ENCODE measurements around the gene RAET1E. TPM values are rescaled to one million over a fixed set of nuclear protein-coding genes. Genes with fewer than 3 reads are reported as not detected.

The RAET1E gene
- total RNA-seq, 2 experiments from 2014 or later: not detected

DNA sequence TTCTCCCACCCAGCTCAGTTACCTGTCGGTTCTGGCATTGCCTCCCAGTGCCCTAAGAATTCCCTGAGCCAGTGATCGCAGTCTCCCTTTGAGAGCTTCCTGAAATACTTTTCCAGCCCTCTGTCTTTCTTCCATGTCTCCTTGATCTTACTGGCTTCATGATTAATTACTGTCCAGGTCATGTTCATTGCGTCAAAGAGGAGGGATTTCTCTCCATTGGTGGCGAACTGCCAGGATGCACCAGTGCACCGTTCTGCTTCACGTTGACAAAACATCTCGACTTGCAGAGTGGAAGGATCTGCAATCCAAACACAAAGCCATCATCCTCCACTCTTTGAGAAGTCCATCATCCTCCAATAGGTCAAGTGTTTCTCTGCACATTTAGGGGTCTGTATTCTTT lies 8.6 kb downstream of the RAET1E start:
- no peak for DNase-seq
- no peak for ATAC-seq
- no peak overlapping the region for H3K27ac Mint-ChIP-seq
- CTCF ChIA-PET: interaction anchor here (1.0 kb wide), 1 partner anchor 24 kb away, joined by 3 read pairs; no protein-coding TSS in a partner anchor
- no peaks in the 10 kb centered on the region for H3K9me3 Mint-ChIP-seq (ENCODE audit: low read depth)
- H3K4me1 Mint-ChIP-seq: peaks cover 3% of the 10 kb centered on the region
- no peak overlapping the region for H3K4me3 Mint-ChIP-seq
- peaks cover 42% of the 10 kb centered on the region for H3K27me3 Mint-ChIP-seq
- H3K36me3 Mint-ChIP-seq: no peaks in the 10 kb centered on the region

DNA sequence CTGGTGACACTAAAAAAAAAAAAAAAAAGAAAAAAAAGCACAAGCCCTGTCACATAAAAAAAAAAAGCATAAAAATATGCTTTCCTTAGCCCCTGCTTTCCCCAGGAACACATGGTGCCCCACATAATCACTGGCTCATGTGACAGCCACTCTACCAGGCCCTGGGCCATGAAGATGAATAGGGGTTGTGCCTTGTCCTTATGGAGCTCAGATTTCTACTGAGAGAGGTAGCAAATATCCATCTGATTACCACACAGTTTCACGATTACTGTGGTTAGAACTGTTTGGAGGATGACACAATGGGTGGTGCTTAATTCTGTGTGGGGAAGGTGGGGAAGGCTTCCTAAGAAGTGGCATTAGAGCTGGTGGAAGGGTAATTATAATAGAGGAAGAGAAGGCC lies 9.3 kb downstream of the RAET1E start:
- peaks cover 3% of the 10 kb centered on the region for H3K4me1 Mint-ChIP-seq
- H3K9me3 Mint-ChIP-seq (ENCODE audit: low read depth): no peaks in the 10 kb centered on the region
- no peak overlapping the region for H3K27ac Mint-ChIP-seq
- ATAC-seq: no peak
- DNase-seq: no peak
- no peaks in the 10 kb centered on the region for H3K36me3 Mint-ChIP-seq
- no peak overlapping the region for H3K4me3 Mint-ChIP-seq
- CTCF ChIA-PET: interaction anchor here (1.0 kb wide), 1 partner anchor 23 kb away, joined by 3 read pairs; no protein-coding TSS in a partner anchor
- H3K27me3 Mint-ChIP-seq: peaks cover 41% of the 10 kb centered on the region

DNA sequence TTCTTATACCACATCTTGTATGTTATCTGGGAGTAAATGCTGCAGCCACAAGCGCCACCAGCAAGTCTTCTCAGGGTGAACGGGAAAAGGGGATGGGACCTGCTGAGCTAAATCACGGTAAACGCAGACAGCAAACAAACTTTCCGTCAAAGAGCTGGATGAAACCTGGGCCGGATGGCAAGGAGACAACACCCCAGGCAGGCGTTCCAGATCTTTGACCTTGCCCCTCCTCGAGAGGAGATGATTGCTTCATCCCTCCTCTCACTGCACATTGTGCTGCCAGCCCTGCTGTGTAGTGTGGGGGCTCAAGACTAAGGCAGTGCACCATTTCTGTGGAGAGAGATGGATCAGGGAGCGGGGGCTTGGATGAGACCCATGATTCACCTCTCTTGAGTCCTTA lies 9.8 kb downstream of the RAET1E start:
- Mint-ChIP-seq H3K36me3 (no peaks in the 10 kb centered on the region), H3K4me3 (no peak overlapping the region), H3K4me1 (peaks cover 3% of the 10 kb centered on the region), H3K27ac (no peak overlapping the region), H3K9me3 (ENCODE audit: low read depth) (no peaks in the 10 kb centered on the region), H3K27me3 (peaks cover 38% of the 10 kb centered on the region)
- ATAC-seq (no peak), DNase-seq (no peak)
- CTCF ChIA-PET: interaction anchor here (1.0 kb wide), 1 partner anchor 23 kb away, joined by 3 read pairs; no protein-coding TSS in a partner anchor

DNA sequence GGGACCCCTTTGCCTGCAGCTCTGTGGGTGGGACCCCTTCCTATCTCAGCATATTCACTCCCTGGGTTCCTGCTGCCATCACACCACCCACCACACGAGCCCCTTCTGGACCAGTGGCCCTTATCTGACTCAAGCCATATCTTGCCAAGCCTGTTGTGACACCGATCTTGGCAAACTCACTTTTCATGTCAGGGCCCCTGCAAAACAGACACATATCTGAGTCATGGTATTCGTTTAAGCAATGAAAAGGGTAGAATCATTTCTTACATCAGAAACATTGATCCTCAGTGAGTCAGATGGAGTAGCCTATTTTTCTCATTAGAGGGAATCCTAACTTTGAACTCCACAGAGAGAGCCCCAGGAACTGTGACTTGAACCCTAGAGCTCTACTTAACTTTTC lies 10.6 kb downstream of the RAET1E start:
- Mint-ChIP-seq H3K4me3 (no peak overlapping the region), H3K27me3 (peaks cover 31% of the 10 kb centered on the region), H3K27ac (no peak overlapping the region), H3K36me3 (no peaks in the 10 kb centered on the region), H3K4me1 (peaks cover 3% of the 10 kb centered on the region), H3K9me3 (ENCODE audit: low read depth) (no peaks in the 10 kb centered on the region)
- DNase-seq (no peak), ATAC-seq (no peak)
- CTCF ChIA-PET: no interaction called here

DNA sequence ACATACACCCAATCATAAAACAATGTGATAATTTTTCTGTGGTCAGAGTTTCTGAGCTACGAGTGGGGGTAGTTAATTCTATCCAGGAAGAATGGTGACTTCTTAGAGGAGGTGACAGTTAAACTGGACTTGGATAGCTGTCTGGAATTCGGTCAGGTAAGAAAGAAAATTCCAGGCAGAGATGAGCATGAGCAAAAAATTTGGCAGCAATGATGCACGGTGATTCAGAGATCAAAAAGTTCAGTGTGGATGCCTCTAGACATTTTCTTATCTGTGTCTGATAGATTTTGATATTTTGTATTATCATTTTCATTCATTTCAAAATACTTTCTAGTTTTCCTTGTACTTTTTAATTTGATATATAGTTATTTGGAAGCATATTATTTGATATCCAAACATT lies 12.0 kb downstream of the RAET1E start:
- DNase-seq: no peak
- CTCF ChIA-PET: interaction anchor here (0.6 to 1.8 kb wide), 3 partner anchors 8 to 20 kb away, joined by 3 to 4 read pairs (median 3); no protein-coding TSS in a partner anchor
- Mint-ChIP-seq H3K36me3 (no peaks in the 10 kb centered on the region), H3K4me1 (no peaks in the 10 kb centered on the region), H3K9me3 (ENCODE audit: low read depth) (no peaks in the 10 kb centered on the region), H3K4me3 (no peak overlapping the region), H3K27me3 (peaks cover 41% of the 10 kb centered on the region), H3K27ac (no peak overlapping the region)
- no peak for ATAC-seq

DNA sequence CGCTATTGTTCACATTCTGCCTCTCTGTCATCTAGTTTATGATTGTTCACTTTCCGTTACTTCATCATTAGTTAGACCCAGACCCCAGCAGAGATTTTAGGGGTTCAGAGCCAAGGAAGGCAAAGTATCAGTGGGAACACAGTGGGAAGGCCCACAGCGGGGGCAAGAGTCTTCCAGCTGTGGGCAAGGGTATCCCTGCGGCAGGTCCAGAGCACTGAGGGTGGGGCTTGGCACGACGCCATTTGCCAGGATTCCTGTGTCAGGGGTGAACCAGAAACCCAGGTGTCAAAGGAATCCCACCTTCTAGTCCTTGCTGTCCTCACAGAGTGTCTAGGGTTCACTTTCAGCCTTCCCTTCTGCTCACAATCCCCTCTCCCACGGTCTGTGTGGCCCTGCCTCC lies 13.3 kb downstream of the RAET1E start:
- Mint-ChIP-seq H3K9me3 (ENCODE audit: low read depth) (no peaks in the 10 kb centered on the region), H3K27me3 (peaks cover 53% of the 10 kb centered on the region), H3K27ac (no peak overlapping the region)

DNA sequence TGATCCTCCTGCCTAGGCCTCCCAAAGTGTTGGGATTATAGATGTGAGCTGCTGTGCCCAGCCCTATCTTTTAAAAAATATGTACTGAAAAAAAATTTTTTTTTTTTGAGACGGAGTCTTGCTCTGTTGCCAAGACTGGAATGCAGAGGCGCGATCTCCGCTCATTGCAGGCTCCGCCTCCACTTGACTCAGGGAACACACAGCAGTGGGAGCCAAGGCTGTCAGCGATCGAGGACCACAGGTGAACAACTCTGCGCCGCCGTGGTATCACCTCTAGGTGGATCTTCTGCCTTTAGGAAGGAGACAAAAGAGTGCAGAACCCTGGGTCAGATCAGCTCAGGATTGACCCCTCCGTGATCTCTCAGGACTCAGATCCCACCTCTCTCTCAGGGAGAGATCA lies 13.7 kb downstream of the RAET1E start:
- H3K36me3 Mint-ChIP-seq: no peaks in the 10 kb centered on the region
- no peak overlapping the region for H3K4me3 Mint-ChIP-seq
- ATAC-seq (no peak), DNase-seq (no peak)
- H3K9me3 Mint-ChIP-seq (ENCODE audit: low read depth): no peaks in the 10 kb centered on the region
- H3K4me1 Mint-ChIP-seq: no peaks in the 10 kb centered on the region
- no peak overlapping the region for H3K27ac Mint-ChIP-seq
- CTCF ChIA-PET: no interaction called here
- H3K27me3 Mint-ChIP-seq: peaks cover 57% of the 10 kb centered on the region

More for the DNA sequence above, 13.3 kb downstream of the RAET1E start:
- CTCF ChIA-PET: no interaction called here
- Mint-ChIP-seq H3K4me3 (no peak overlapping the region), H3K36me3 (no peaks in the 10 kb centered on the region), H3K4me1 (no peaks in the 10 kb centered on the region)
- DNase-seq (no peak), ATAC-seq (no peak)

DNA sequence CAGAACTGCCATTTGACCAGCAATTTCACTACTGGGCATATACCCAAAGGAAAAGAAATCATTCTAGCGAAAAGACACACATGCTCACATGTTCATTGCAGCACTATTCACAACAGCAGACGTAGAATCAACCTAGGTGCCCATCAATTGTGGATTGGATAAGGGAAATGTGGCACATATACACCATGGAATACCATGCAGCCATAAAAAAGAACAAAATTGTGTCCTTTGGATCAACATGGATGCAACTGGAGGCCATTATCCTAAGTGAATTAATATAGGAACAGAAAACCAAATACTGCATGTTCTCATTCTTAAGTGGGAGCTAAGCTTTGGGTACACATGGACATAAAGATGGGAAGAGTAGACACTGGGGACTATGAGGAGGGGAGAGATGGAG lies 16.1 kb downstream of the RAET1E start:
- Mint-ChIP-seq H3K4me3 (no peak overlapping the region), H3K36me3 (no peaks in the 10 kb centered on the region), H3K4me1 (no peaks in the 10 kb centered on the region), H3K27me3 (peaks cover 68% of the 10 kb centered on the region), H3K9me3 (ENCODE audit: low read depth) (no peaks in the 10 kb centered on the region), H3K27ac (no peak overlapping the region)
- no peak for ATAC-seq
- CTCF ChIA-PET: interaction anchor here (1.6 kb wide), 1 partner anchor 41 kb away, joined by 3 read pairs; no protein-coding TSS in a partner anchor
- no peak for DNase-seq

DNA sequence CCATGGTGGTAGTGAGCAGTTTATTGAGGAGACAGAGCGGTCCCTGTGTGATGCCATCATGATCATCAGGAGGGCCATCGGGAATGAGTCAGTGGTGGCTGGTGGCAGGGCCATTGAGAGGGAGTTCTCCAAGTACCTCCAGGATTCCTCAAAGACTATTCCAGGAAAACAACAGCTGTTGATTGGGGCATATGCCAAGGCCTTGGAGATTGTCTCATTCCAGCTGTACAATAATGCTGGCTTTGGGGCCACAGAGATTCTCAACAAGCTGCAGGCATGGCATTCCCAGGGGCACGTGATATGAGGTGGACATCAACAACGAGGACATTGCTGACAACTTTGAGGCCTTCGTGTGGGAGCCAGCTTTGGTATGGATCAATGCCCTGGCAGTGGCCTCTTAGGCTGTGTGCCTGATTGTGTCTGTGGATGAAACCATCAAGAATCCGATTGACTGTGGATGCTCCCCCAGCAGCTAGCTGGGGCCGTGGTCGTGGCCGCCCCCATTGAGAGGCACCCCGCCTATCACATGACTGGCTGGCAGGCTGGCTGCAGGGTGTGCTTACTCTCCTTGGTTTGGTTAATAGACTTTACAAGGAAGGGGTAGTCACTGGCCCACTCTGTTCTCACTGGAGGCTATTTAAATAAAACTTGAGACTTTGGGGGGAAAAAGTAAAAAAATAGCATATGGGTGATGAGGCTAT lies 16.7 kb downstream of the RAET1E start:
- peaks cover 73% of the 10 kb centered on the region for H3K27me3 Mint-ChIP-seq
- DNase-seq (no peak), ATAC-seq (no peak)
- CTCF ChIA-PET: interaction anchor here (1.6 kb wide), 1 partner anchor 41 kb away, joined by 3 read pairs; no protein-coding TSS in a partner anchor
- no peaks in the 10 kb centered on the region for H3K9me3 Mint-ChIP-seq (ENCODE audit: low read depth)
- H3K27ac Mint-ChIP-seq: no peak overlapping the region
- no peak overlapping the region for H3K4me3 Mint-ChIP-seq
- no peaks in the 10 kb centered on the region for H3K4me1 Mint-ChIP-seq
- H3K36me3 Mint-ChIP-seq: no peaks in the 10 kb centered on the region

DNA sequence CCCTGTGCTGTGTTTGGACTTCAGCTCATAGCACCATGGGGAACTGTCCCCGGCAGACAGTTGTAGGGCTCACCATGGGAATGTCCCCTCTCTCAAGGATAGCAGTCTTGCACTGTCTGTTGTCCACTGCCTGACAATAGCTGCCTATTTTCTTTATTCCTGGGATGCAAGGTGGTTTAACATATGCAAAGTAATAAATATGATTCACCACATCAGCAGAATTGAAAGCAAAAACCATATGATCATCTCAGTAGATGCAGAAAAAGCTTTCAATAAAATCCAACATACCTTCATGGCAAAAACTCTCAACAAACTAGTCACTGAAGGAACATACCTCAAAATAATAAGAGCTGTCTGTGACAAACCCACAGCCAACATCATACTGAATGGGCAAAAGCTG lies 20.3 kb downstream of the RAET1E start:
- Mint-ChIP-seq H3K4me3 (no peak overlapping the region), H3K9me3 (ENCODE audit: low read depth) (no peaks in the 10 kb centered on the region), H3K27me3 (peaks cover 74% of the 10 kb centered on the region), H3K27ac (no peak overlapping the region), H3K4me1 (no peaks in the 10 kb centered on the region), H3K36me3 (no peaks in the 10 kb centered on the region)
- DNase-seq (no peak), ATAC-seq (no peak)
- CTCF ChIA-PET: interaction anchor here (0.5 to 1.8 kb wide), 4 partner anchors 8 to 122 kb away, joined by 3 to 4 read pairs (median 4); no protein-coding TSS in a partner anchor

DNA sequence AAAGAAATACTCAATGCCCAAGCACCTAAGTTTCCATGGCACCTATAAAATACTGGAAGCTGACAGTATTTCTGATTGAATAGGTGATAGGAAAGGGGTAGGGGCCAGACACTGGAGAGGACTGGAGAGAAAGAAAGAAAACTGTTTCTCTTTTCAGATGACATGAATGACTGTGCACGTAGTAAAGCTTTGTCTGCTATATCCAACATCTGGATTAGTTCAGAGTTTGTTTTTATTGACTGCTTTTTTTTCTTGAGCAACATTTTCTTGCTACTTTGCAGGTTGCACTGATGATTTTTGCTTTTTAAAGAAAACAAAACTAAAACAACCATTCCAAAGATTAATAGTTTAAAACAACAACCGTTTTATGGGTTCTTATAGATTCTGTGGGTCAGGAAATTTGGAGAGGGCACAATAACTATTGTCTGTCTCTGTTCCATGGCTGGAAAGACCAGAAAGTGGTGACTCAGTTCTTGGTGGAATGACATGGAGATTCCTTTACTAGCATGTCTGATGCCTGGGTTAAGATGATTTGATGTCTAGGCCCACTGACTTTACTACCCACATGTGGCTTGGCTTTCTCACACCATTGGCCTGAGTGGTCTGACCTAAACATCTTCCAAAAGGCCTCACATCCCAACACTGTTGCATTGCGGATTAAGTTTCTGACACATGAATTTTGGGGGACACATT lies 21.5 kb downstream of the RAET1E start:
- DNase-seq: no peak
- no peak overlapping the region for H3K4me3 Mint-ChIP-seq
- no peaks in the 10 kb centered on the region for H3K4me1 Mint-ChIP-seq
- H3K36me3 Mint-ChIP-seq: no peaks in the 10 kb centered on the region
- H3K27ac Mint-ChIP-seq: no peak overlapping the region
- peaks cover 77% of the 10 kb centered on the region for H3K27me3 Mint-ChIP-seq
- CTCF ChIA-PET: no interaction called here
- H3K9me3 Mint-ChIP-seq (ENCODE audit: low read depth): peaks cover 2% of the 10 kb centered on the region
- ATAC-seq: no peak

DNA sequence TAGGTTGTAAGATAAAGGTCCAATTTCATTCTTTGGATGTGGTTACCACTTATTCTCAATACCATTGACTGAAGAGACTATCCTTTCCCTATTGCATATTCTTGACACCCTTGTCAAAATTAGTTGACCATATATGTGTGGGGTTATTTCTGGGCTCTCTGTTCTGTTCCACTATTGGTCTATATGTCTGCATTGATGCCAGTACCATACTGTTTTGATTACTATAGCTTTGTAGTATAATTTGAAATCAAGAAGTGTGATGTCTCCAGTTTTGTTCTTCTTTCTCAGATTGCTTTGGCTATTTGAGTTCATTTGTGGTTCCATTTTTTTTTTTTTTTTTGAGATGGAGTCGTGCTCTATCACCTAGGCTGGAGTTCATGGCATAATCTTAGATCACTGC lies 25.7 kb downstream of the RAET1E start:
- Mint-ChIP-seq H3K4me3 (no peak overlapping the region), H3K27me3 (peaks cover 60% of the 10 kb centered on the region), H3K27ac (no peak overlapping the region), H3K9me3 (ENCODE audit: low read depth) (peaks cover 5% of the 10 kb centered on the region), H3K36me3 (no peaks in the 10 kb centered on the region), H3K4me1 (no peaks in the 10 kb centered on the region)
- DNase-seq (no peak), ATAC-seq (no peak)
- CTCF ChIA-PET: no interaction called here

DNA sequence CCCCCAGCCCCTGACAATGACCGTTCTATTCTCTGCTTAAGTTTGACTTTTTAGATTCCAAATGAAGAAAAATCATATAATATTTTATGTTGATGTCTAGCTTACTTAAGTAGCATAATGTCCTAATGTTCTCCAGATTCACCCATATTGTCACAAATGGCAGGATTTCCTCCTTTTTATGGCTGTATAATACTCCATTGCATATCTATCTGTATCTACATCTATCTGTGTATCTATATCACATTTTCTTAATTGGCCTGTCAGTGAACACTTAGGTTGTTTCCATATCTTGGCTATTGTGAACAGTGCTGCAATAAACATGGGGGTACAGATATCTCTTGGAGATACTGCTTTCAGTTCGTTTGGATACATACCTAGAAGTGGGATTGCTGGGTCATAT lies 26.7 kb downstream of the RAET1E start:
- Mint-ChIP-seq H3K4me1 (no peaks in the 10 kb centered on the region), H3K27ac (no peak overlapping the region), H3K9me3 (ENCODE audit: low read depth) (peaks cover 5% of the 10 kb centered on the region), H3K27me3 (peaks cover 52% of the 10 kb centered on the region), H3K4me3 (no peak overlapping the region), H3K36me3 (no peaks in the 10 kb centered on the region)
- CTCF ChIA-PET: interaction anchor here (0.6 to 1.6 kb wide), 2 partner anchors 36 to 136 kb away, joined by 3 to 4 read pairs; no protein-coding TSS in a partner anchor
- DNase-seq (no peak), ATAC-seq (no peak)
